GM21367 (cell line): ENCODE data around the gene HTR7.
"Not testable (repeated sequence)": the region's sequence is repeated elsewhere in the genome, so short reads cannot be mapped to it uniquely, and the experiment has no call there.

ENCODE experiments used
- ATAC-seq: cut with Tn5 transposase; IDR thresholded peaks from one replicate; pipeline ENCODE4 v1.9.1; 2021; ENCODE audit not compliant: unreplicated experiment

Gene HTR7

GRCh38 chr10:90857635-90858460 is at the start of gene HTR7:
Gene HTR7, minus strand, starts transcription at chr10:90858039. Its CDS starts 368 bp downstream, at chr10:90857671.
- ATAC-seq, result peak; percentile 54

DNA sequence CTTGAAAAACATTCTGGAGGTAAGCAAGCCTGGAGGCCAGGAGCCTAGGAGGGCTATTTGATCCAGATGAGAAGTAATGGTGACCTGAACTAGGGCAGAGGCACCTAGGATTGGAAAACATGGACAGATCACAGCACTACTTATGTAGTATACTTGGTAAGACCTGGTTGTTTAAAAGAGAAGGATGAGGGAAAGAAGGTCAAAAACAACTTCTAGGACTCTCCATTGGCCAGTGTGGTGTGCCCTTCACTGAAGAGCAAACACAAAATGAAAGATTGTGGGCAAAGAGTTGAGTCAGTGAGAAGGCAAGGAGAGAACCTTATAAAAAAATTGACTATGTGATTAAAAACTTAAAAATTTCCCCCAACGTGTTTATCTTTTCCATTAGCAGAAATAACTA is 48.8 kb upstream of the HTR7 start:
- no peak for ATAC-seq

- ATAC-seq, result no peak
These were observed 48.1 kb upstream of the HTR7 start for GRCh38 chr10:90905925-90906324.

DNA sequence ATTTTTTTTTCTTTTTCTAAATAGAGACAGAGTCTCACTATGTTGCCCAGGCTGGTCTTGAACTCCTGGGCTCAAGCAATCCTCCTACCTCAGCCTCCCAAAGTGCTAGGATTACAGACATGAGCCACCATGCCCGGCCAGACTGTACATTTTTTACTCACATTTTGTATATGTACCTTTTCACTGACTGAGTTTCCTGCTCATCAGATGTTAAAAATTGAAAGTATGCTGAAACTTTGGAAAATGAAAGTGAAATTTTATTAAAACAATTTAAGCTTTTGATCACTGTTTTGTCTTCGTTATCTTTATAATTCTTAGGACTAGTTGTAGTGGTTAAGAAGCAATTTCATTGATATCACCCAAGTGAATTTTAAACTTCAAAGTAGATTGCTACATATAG is 39.1 kb upstream of the HTR7 start:
- not testable (repeated sequence) for ATAC-seq

DNA sequence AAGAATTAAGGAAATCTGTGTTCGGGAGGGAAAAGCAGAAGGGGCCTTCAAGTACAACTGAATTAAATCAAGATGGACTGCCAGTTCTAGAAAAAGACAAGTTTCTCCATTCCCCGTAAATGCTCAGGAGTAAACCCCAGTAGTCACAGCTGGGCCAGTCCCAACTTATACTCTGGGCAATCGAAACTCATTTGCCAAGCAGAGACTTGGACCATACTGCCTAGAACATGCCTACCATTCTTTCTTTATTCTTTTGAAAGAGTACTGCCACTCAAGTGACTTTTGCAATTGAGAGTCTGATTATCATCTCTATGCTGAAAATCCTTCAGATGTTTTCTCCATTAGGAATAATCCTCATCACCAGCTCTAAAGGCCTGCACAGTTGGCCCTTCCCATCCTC is 35.4 kb upstream of the HTR7 start:
- ATAC-seq, result no peak

DNA sequence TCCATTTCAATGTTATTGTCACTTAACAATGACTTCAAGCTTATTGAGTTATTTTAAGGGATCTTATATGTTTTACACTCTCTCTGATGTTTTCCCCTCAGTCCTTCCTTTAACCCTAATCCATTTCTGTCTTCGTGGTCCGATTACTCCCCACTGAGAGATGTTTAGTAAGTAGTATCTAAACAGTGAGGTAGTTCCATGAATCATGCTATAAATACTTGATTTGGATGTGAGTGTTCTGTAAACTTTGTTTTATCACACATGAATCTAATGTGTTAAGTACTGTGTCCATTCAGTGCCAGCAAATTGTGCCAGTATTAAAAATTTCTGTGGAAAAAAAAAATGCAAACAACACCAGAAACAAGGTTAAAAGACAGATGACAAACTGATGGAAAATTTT is 32.5 kb upstream of the HTR7 start:
- ATAC-seq, result no peak

- ATAC-seq, result no peak
These were observed 31.8 kb upstream of the HTR7 start for GRCh38 chr10:90889636-90890035.

DNA sequence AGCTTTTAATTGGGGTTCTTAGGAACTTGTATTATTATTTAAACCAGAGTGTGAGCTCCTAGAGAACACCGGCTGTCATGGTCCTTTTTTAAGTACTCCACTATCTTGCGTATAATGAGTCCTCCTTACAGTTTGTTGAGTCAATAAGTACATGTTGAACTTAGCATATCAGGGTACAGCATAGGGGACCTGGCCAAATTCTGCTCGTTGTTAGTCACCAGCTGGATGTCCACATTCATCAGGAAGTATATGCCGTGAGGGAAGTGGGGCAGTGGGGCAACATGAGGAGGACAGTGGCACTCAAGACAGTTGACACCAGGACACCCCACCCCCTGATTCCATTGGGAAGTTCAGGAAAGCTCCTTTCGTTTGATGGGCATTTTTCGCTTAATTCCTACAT is 30.5 kb upstream of the HTR7 start:
- ATAC-seq, result no peak

- no peak for ATAC-seq
These were observed 29.7 kb upstream of the HTR7 start for GRCh38 chr10:90887555-90887954.

DNA sequence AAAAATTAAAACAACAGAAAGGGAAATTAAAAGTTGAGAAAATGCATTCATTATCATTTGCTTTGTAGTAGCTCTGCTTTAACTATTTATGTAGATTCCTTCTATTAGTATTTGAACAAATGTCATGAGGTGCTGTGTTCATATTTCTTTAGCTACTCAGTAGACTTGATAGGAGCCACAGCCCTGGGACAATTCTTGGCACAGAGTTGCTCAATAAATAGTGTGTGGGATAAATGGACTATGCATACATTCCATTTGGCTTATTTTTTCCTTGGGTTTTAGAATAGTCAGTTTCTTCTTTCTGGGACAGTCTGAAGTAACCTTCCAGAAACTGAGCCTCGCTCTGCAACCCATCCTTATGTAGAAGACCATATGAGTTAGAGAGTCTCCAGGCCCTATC is 27.3 kb upstream of the HTR7 start:
- ATAC-seq, result no peak

DNA sequence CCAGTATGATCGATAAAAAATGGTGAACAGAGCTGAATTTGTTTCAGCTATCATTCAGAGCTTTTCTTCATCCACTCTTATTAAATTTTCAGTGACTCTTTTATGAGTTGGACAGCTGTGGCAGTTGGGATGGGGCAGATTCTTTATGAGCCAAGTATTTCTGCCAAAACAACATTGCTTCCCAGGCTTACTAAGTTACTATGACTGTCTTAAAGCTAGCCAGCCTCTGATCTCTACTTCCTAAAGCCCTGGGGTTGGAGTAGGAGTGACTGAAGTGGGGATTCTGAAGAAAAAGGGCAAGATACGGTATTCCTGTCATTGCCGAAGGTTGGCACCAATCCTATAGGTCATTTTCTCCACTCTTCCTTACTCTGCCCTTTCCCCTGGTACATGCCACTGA is 26.6 kb upstream of the HTR7 start:
- no peak for ATAC-seq

- not testable (repeated sequence) for ATAC-seq
These were observed 22.4 kb upstream of the HTR7 start for GRCh38 chr10:90880059-90880719.

DNA sequence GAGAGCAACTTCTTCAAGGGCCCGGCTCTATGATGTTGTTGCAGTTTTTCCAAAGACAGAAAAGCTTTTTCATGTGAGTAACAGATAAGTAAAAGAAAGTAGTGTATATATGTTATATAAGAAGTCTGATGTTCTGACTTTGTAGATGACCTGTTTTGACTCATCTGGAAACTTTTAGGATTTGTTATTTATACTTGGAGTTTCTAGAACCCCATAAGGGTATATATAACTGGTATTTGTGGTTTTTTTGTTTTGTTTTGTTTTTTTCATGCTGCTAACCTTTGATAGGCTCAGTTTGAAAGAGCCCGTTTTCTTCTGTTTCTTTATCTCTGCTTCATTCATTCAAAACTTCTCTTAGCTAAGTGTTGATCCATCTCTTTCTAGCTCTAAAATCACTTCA is 21.2 kb upstream of the HTR7 start:
- ATAC-seq, result no peak

- ATAC-seq, result no peak
These were observed 14.8 kb upstream of the HTR7 start for GRCh38 chr10:90872648-90873020.

DNA sequence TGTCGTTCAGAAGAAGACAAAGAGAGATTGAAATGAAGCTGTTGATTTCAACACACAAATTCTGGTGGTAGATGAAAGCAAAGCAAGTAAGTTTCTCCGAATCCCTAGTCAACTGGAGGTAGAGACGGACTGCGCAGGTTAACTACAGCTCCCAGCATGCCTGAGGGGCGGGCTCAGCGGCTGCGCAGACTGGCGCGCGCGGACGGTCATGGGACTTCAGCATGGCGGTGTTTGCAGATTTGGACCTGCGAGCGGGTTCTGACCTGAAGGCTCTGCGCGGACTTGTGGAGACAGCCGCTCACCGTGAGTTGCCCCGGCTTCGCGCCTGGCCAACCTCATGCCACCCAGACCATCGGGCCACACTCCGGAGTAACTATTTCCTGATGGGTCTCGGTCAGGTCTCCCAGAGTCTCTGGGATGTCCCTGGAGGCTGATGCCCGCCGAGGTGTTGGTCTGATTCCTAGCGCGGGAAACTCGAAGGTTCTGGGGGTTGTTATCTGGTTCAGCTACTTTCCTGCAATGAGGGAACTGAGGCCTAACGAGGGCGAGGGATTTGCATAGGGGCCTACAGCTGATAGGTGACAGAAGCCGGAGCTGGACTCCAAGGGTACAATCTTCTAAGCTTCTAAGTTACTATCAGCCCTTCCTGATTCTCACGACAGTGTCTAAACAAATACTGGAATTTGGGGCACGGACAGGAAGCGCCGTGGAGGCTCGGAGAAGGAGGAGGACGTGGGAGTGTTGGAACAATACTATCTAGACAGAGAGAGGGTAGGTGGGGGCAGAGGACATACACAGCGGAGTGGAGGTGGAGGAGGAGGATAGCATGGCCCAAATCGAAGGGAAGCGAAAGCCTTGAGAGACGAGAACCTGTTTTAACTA is 14.2 kb upstream of the HTR7 start, which contains the start of gene RPP30:
RPP30 (plus strand) TSS at position 209 of the 882 bp plus-strand sequence; CDS start at position 222, 13 bp downstream.
- peak; percentile 95 for ATAC-seq

GRCh38 chr10:90871279-90871765 is 13.5 kb upstream of the HTR7 start:
- ATAC-seq, result peak; percentile 48

DNA sequence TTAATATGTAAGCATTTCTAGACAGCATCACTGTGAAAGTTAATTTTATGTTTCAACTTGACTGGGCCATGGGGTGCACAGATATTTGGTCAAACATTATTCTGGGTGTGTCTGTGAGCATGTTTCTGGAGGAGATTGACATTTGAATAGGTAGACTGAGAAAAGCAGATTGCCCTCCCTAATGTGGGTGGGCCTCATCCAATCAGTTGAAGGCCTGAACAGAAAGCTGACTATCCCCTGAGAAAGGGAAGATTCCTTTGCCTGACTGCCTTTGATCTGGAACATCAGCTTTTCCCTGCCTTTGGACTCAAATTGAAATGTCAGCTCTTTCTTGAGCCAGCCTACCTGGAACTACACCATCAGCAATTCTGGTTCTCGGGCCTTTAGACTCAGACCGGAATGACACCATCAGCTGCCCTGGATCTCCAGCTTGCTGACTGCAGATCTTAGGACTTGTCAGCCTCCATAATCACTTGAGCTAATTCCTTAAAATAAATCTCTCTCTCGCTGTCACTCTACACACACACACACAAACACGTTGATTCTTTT is 8.3 kb upstream of the HTR7 start:
- ATAC-seq, result no peak

DNA sequence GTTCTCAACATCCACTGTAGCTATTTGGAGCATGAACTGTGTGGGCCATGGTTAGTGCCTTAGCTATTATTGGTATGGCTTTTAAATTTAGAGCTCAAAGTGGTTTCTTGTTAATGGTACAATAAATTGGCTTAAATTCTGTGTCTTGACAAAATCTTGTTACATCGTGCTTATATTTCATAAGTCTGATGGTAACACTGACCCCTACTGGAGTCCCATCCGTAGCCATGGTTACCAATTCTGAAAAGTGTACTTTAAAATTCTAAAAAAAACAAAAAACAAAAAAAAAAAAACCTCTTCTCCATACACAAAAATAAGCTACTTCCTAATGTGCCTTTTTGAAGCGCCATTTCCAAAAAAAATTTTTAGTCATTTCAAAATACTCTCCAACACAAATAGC is 7.6 kb upstream of the HTR7 start:
- no peak for ATAC-seq

GRCh38 chr10:90862908-90863514 is 5.2 kb upstream of the HTR7 start:
- no peak for ATAC-seq

DNA sequence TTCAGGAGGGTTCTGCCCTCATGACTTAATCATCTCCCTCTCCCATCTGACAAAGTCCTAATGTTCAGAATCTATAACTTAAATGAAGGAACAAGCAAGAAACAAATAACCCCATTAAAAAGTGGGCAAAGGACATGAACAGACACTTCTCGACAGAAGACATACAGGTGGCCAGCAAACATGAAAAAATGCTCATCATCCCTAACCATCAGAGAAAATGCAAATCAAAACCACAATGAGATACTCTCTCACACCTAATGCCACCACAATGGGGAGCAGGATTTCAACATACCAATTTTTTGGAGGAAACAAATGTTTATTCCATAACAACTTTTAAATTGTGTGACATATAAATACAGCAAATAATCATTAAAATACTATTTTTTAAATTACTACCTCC is 3.0 kb upstream of the HTR7 start:
- ATAC-seq, result no peak

- ATAC-seq, result no peak
These were observed 1.5 kb upstream of the HTR7 start for GRCh38 chr10:90859321-90859751.
